Small intestine (tissue), 7 donors: ENCODE results near the gene GLS. TPM values are rescaled to one million over a fixed set of nuclear protein-coding genes. Genes with fewer than 3 reads are reported as not detected.

Experiments used
- DNase-seq, 2 donors: peaks; one replicate each; pipeline versions ENCODE4 v3.0.0 to v3.0.0-alpha.2; 2013
- FAIRE-seq: peaks from 2 replicates; lab custom pipeline; 2012; peaks lifted over from hg19 to GRCh38; lab: Jason Lieb, UNC
- H3K27ac ChIP-seq, 3 donors: one replicate each; pipeline ENCODE4 v1.5.1; 2013; ENCODE audit warnings: low read length in 2 of 3, mild to moderate bottlenecking in 2 of 3, control low read depth in 1 of 3, inconsistent platforms in 1 of 3, low read depth in 1 of 3, moderate library complexity in 1 of 3
- H3K27me3 ChIP-seq, 3 donors: one replicate each; pipeline ENCODE4 v1.6.1; 2013; ENCODE audit warnings: low read length in 3 of 3, inconsistent platforms in 1 of 3; ENCODE audit not compliant: control insufficient read depth in 3 of 3, insufficient read depth in 3 of 3
- H3K36me3 ChIP-seq, 3 donors: one replicate each; pipeline ENCODE4 v1.6.1; 2013; ENCODE audit warnings: low read length in 3 of 3, inconsistent platforms in 1 of 3, low read depth in 1 of 3, mild to moderate bottlenecking in 1 of 3, moderate library complexity in 1 of 3; ENCODE audit not compliant: control insufficient read depth in 3 of 3, insufficient read depth in 2 of 3
- H3K4me1 ChIP-seq, 3 donors: one replicate each; pipeline ENCODE4 v1.6.1; 2013; ENCODE audit warnings: low read length in 2 of 3, inconsistent platforms in 1 of 3, low read depth in 1 of 3, mild to moderate bottlenecking in 1 of 3, moderate library complexity in 1 of 3; ENCODE audit not compliant: control insufficient read depth in 3 of 3, insufficient read depth in 2 of 3
- H3K4me3 ChIP-seq, 3 donors: one replicate each; pipeline ENCODE4 v1.5.1; 2013; ENCODE audit warnings: low read length in 3 of 3, control low read depth in 1 of 3, inconsistent platforms in 1 of 3, low read depth in 1 of 3, mild to moderate bottlenecking in 1 of 3, moderate library complexity in 1 of 3
- H3K9me3 ChIP-seq, 2 donors: one replicate each; pipeline ENCODE4 v1.6.1; 2013; ENCODE audit warnings: low read depth in 1 of 2, low read length in 1 of 2; ENCODE audit not compliant: control insufficient read depth in 2 of 2, insufficient read depth in 1 of 2
- WGBS, 3 donors: extraction: QIAGEN DNeasy Blood & Tissue Kit; methylation state at CpG; one replicate each; pipeline ENCODE4 v1.1.7; 2013; 5-methylcytosine and 5-hydroxymethylcytosine counted together
- polyA plus RNA-seq, 4 donors: library from polyadenylated mRNA; stranded (reverse) in 3 of 4; unstranded in 1 of 4; fragments of 200-250 nt in 3 of 4; fragments of 120-200 nt in 1 of 4; gene quantifications; one replicate each; pipeline versions ENCODE4 v1.2.1 to v1.2.3, GENCODE V29; 2013
- donor health status: healthy with polysubstance abuse.
- donor health status: control.
- donor health status: control.
- donor health status: Bipolar disorder and iron deficiency.
- donor health status: healthy.

The GLS gene
- polyA plus RNA-seq, 4 donors = 39.3 to 621 (median 48.7) TPM

DNA sequence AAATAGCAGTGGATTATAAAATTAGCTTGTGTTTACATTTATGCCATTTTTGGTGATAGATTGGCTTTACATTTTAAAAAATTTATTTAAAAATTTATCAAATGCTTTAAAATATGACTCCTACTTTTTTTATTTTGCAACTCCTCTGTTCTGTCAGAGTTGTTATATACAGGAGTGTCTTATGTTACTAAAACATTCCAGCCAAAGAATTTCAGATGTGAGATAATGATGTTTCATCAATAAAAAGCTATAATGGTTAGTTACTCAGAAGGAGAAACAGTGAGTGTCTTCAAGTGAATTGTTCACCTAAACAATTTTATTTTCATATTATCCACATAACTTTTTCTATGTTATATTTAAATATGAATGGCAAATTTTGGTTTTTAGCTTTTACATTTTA is 52.7 kb downstream of the GLS start:
- FAIRE-seq = no peak
- no peaks in the 10 kb centered on the region for H3K27me3 ChIP-seq

DNA sequence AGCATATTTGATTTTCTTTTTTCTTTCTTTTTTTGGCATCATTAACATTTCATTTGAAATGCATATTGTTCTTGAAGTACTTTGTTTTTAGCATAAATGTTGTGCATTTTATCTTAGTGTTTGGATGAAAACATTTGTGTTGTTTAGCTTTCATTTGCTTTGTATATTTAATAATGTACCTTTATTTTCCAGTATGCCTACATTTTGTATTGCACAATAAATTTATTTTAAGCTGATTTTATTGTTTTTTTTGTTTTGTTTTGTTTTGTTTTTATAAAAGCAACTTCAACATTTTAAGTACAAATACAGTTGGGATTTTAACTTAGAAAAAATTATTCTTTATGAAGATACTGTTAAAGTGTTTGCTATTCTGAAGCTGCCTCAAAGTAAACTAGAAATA is 54.4 kb downstream of the GLS start:
- FAIRE-seq = peak; percentile 87
- Histone ChIP-seq H3K27ac (no peak overlapping the region), H3K27me3 (no peaks in the 10 kb centered on the region), H3K9me3 (no peaks in the 10 kb centered on the region), H3K36me3 (peaks cover 4% of the 10 kb centered on the region in 3 donors), H3K4me1 (no peaks in the 10 kb centered on the region), H3K4me3 (no peak overlapping the region)
- DNase-seq = no peak

More for the DNA sequence above, 52.7 kb downstream of the GLS start:
- H3K4me1 ChIP-seq = no peaks in the 10 kb centered on the region
- H3K4me3 ChIP-seq = no peak overlapping the region
- DNase-seq = no peak
- H3K9me3 ChIP-seq = no peaks in the 10 kb centered on the region
- H3K36me3 ChIP-seq = peaks cover 5 to 16% (median 6%) of the 10 kb centered on the region in 3 donors
- no peak overlapping the region for H3K27ac ChIP-seq

DNA sequence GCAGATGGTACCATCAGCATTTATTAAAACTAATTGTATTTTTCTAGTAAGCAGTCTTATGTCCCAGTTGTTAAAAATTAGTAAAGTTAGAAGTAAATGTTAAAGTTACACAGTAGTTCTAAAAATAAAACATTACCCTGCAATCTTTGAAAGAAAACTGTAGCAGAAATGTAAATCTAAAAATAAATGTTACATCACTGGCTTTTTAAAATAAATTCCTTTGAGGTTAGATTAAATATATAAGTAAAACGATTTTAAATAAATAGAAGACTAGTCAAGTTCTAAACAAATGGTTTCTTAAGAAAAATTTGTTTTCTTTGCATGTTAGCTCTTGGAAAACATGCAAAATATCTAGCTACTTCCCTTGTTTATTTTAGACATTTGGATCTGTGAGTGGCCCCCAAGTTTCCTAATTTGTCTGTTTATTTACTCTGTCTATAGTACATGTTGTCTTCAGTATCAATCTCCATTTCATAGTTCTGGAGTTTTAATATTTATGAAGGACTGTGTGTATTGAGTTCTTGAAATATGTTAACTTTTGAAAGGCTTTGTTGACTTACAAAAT is 58.2 kb downstream of the GLS start:
- Histone ChIP-seq H3K27me3 (no peaks in the 10 kb centered on the region), H3K4me3 (no peak overlapping the region), H3K9me3 (no peaks in the 10 kb centered on the region), H3K27ac (no peak overlapping the region), H3K4me1 (no peaks in the 10 kb centered on the region), H3K36me3 (no peaks in the 10 kb centered on the region)
- peak; percentile 70 for FAIRE-seq
- no peak for DNase-seq
- WGBS, 3 donors = 34 to 68% (median 50%) methylated on average over 1 of the region's 1 CpG

DNA sequence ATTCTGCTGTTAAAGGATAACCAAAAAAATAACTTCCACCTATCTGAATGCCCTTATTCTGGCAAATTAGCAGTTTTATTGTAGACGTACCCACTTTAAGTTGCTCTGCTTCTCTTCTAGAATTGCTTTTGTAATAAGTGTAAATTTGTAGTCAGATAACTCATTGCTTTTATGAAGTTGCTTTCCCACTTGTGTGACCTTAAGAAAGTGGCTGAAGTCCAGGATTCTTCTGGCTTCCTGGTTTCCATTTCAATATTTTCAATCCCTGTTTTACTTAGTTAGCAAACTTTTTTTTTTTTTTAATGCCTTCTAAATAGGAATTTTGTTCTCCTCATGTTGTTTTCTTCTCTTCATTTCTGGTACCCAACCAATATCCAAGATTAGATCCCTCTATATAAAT is 59.8 kb downstream of the GLS start:
- Histone ChIP-seq H3K4me1 (no peaks in the 10 kb centered on the region), H3K4me3 (no peak overlapping the region), H3K9me3 (no peaks in the 10 kb centered on the region), H3K27ac (no peak overlapping the region), H3K36me3 (no peaks in the 10 kb centered on the region), H3K27me3 (no peaks in the 10 kb centered on the region)
- 36 to 75% (median 66%) methylated on average over 1 of the region's 1 CpG for WGBS, 3 donors
- DNase-seq = no peak
- peak; percentile 41 for FAIRE-seq

DNA sequence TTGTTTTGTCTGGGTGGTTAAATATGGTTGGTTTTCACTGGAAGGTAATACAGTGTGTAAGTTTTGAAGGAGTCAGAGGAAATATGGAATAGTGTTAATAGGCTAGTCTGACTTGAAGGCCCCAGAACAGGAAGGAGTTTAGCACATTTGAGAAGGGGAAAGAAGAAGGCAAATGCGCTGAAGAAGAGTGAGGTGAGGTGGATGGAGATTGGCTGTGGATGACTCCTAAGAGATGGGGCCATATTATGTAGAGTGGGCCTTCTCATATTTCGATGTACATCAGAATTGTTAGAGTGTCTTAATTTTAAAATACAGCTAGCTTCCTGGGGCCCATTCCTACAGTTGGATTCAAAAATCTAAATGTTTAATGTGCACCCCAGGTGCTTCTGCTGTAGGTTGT is 61.0 kb downstream of the GLS start:
- H3K9me3 ChIP-seq = no peaks in the 10 kb centered on the region
- FAIRE-seq = no peak

DNA sequence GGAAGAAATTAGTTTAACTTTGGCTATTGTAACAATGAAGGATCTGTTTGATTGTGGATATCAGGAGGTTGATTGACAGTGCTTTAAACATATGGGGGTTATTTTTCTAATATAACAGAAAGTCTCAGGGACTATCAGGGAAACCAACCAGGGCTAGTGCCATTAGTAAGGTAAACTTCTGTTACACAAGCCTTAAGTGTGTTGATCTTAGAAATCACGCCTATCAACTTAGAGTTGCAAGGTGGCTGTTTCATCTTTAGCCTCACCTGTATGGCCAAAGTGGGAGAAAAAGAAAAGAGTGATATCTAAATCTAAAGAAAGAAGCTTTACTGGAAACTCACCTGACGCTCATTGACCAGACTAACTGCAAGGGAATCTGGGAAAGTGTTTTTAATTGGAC is 62.1 kb downstream of the GLS start:
- H3K9me3 ChIP-seq = no peaks in the 10 kb centered on the region
- no peak for FAIRE-seq
- H3K27ac ChIP-seq = no peak overlapping the region

More for the DNA sequence above, 61.0 kb downstream of the GLS start:
- Histone ChIP-seq H3K36me3 (no peaks in the 10 kb centered on the region), H3K4me1 (peaks cover 0 to 2% (median 0%) of the 10 kb centered on the region in 3 donors), H3K27me3 (no peaks in the 10 kb centered on the region), H3K4me3 (no peak overlapping the region), H3K27ac (no peak overlapping the region)
- 98 to 100% (median 98%) methylated on average over 2 of the region's 2 CpGs for WGBS, 3 donors
- no peak for DNase-seq

DNA sequence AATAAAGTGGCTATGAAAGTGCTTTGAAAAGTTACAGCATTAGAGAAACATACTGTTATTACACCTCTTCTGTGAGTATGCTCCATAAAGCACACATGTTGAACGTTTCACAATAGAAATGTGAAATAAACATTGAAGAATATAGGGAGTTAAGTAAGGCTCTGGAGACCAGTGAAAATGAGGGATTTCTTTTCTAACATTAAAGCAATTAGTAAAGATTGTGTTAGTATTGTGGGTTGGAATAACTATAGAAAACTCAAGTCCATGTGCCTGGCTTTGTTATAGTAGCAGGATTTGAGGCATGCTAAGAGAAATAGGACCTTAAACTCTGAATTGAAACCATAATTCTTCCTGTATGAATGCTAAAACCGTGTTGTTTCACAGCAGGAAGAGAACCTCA is 63.1 kb downstream of the GLS start:
- DNase-seq (no peak), FAIRE-seq (no peak)
- no peak overlapping the region for H3K27ac ChIP-seq
- H3K36me3 ChIP-seq = no peaks in the 10 kb centered on the region
- no peaks in the 10 kb centered on the region for H3K9me3 ChIP-seq
- 48 to 53% (median 48%) methylated on average over 2 of the region's 2 CpGs for WGBS, 3 donors
- peaks cover 2 to 15% (median 8%) of the 10 kb centered on the region in 3 donors for H3K4me1 ChIP-seq
- H3K27me3 ChIP-seq = no peaks in the 10 kb centered on the region
- H3K4me3 ChIP-seq = no peak overlapping the region

More for the DNA sequence above, 62.1 kb downstream of the GLS start:
- 88 to 97% (median 93%) methylated on average over 2 of the region's 2 CpGs for WGBS, 3 donors
- Histone ChIP-seq H3K27me3 (no peaks in the 10 kb centered on the region), H3K36me3 (no peaks in the 10 kb centered on the region), H3K4me1 (peaks cover 2 to 8% (median 4%) of the 10 kb centered on the region in 3 donors), H3K4me3 (no peak overlapping the region)
- no peak for DNase-seq

DNA sequence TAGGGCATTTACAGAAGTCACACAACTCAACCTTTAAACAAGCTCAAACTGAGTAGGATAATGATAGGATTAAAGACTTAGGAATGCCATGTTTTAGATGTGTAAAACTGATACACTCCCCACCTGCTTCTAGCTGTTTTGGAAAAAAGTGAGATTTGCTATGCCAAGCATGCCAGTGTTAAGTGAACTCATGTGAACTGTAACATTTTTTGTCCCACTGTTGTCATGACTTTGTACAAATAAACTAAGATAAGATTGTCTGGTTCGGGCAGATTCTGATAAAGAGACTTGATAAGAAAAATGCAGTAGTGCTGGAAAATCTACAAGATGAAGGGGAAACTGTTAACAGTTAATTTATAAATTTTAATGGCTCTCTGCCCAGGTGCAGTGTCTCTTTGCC is 66.5 kb downstream of the GLS start:
- no peak for FAIRE-seq

DNA sequence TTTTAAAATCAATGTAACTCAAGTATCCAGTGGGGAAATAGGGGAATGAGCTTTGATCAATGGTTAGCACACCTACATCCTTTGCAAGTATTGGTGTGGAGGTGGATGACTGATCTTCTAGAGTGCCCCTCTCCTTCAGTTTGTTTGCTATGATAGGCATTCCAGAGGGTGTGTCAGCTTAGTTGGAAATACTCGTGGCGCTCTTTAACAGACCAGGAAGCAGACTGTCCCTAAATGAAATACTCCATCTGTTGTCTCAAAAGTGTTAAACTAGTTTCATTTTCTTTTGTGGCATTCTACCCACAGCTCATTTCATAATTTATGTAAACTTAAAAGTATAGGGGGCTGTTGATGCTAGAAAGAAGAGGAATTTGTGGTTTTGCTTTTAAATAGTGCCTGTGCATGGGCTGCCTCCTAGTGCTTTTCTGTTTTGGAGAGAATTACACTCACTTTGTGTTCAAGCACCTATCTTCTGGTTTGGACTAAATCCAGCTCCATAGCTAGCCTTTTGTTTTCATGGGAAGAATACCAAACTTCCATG is 67.2 kb downstream of the GLS start:
- Histone ChIP-seq H3K9me3 (no peaks in the 10 kb centered on the region), H3K27me3 (no peaks in the 10 kb centered on the region), H3K4me1 (peaks cover 2 to 20% (median 10%) of the 10 kb centered on the region in 3 donors), H3K27ac (peak overlapping the region; percentile 32 to 76 (median 72)), H3K4me3 (no peak overlapping the region), H3K36me3 (no peaks in the 10 kb centered on the region)
- WGBS, 3 donors = 0 to 4% (median 1%) methylated on average over 2 of the region's 2 CpGs
- DNase-seq = peak; percentile 66 to 73
- no peak for FAIRE-seq

More for the DNA sequence above, 66.5 kb downstream of the GLS start:
- no peaks in the 10 kb centered on the region for H3K36me3 ChIP-seq
- DNase-seq = peak in 1 of 2 donors; percentile 39
- H3K4me3 ChIP-seq = no peak overlapping the region
- H3K9me3 ChIP-seq = no peaks in the 10 kb centered on the region
- H3K27ac ChIP-seq = peak overlapping the region in 2 of 3 donors; percentile 38 to 76
- 11 to 21% (median 17%) methylated on average over 1 of the region's 1 CpG for WGBS, 3 donors
- no peaks in the 10 kb centered on the region for H3K27me3 ChIP-seq
- peaks cover 2 to 20% (median 10%) of the 10 kb centered on the region in 3 donors for H3K4me1 ChIP-seq
